HEK293 (cell line): ENCODE results near the gene ZYG11B.

Experiments used
- CTCF ChIA-PET: fragments of 350-600 bp; formaldehyde crosslinking; extraction: SDS; loops from one replicate; lab custom pipeline; 2021; ENCODE audit warnings: antibody characterized with exemption; lab: Yijun Ruan, JAX
- POLR2A ChIA-PET: fragments of 300-600 bp; formaldehyde crosslinking; extraction: SDS; loops from one replicate; lab custom pipeline; 2020; ENCODE audit warnings: antibody characterized with exemption, inconsistent platforms; lab: Yijun Ruan, JAX
- H3K27ac ChIP-seq: fragments of 200-500 bp; sonication (Bioruptor generic); 2 replicates; pipeline ENCODE4 v1.5.1; 2014; ENCODE audit warnings: low read depth, low read length, control low read depth, inconsistent platforms; ENCODE audit errors: extremely low read depth
- H3K36me3 ChIP-seq, 2 experiments: fragments of 200-500 bp in 1 of 2; sonication (Bioruptor generic) in 1 of 2; 1 replicate in 1 of 2; 2 replicates in 1 of 2; pipeline ENCODE4 v1.5.1; 2014 to 2017; ENCODE audit warnings: inconsistent platforms in 2 of 2, low read length in 2 of 2; ENCODE audit not compliant: control insufficient read depth in 2 of 2, insufficient read depth in 1 of 2
- H3K4me1 ChIP-seq: fragments of 200-500 bp; sonication (Bioruptor generic); 2 replicates; pipeline ENCODE4 v1.5.1; 2014; ENCODE audit warnings: mild to moderate bottlenecking, low read length, inconsistent platforms; ENCODE audit not compliant: control insufficient read depth, insufficient read depth
- H3K4me3 ChIP-seq: 2 replicates; pipeline ENCODE4 v1.5.1; 2011; ENCODE audit warnings: low read depth, mild to moderate bottlenecking, control low read depth, low read length, moderate library complexity
- H3K9me3 ChIP-seq: fragments of 200-500 bp; sonication (Bioruptor generic); 2 replicates; pipeline ENCODE4 v1.5.1; 2014; ENCODE audit warnings: low read depth, low read length, inconsistent platforms; ENCODE audit not compliant: control insufficient read depth, insufficient read depth
- BCL6B ChIP-seq: fragments of 450-650 bp; formaldehyde crosslinking; IDR thresholded peaks from 2 replicates; pipeline ENCODE4 v1.5.1; 2017; ENCODE audit warnings: missing biosample characterization, missing genetic modification characterization
- GFI1B ChIP-seq: fragments of 450-650 bp; formaldehyde crosslinking; IDR thresholded peaks from 2 replicates; pipeline ENCODE4 v1.5.1; 2016; ENCODE audit warnings: missing biosample characterization, missing genetic modification characterization
- KLF8 ChIP-seq: fragments of 450-650 bp; formaldehyde crosslinking; IDR thresholded peaks from 2 replicates; pipeline ENCODE4 v1.5.1; 2016; ENCODE audit warnings: missing biosample characterization, missing genetic modification characterization
- MYNN ChIP-seq: fragments of 450-650 bp; formaldehyde crosslinking; IDR thresholded peaks from 2 replicates; pipeline ENCODE4 v1.5.1; 2016; ENCODE audit warnings: missing biosample characterization, missing genetic modification characterization, borderline replicate concordance
- OVOL3 ChIP-seq: fragments of 450-650 bp; formaldehyde crosslinking; IDR thresholded peaks from 2 replicates; pipeline ENCODE4 v1.5.1; 2016; ENCODE audit warnings: missing biosample characterization, missing genetic modification characterization
- PRDM10 ChIP-seq: fragments of 450-650 bp; formaldehyde crosslinking; IDR thresholded peaks from 2 replicates; pipeline ENCODE4 v1.5.1; 2016; ENCODE audit warnings: missing biosample characterization, missing genetic modification characterization
- RBAK ChIP-seq: fragments of 450-650 bp; formaldehyde crosslinking; IDR thresholded peaks from 2 replicates; pipeline ENCODE4 v1.5.1; 2016; ENCODE audit warnings: missing biosample characterization, missing genetic modification characterization
- SALL2 ChIP-seq: fragments of 450-650 bp; formaldehyde crosslinking; IDR thresholded peaks from 2 replicates; pipeline ENCODE4 v1.5.0; 2017; ENCODE audit warnings: missing biosample characterization, mild to moderate bottlenecking, missing genetic modification characterization, borderline replicate concordance
- SCRT1 ChIP-seq: fragments of 450-650 bp; formaldehyde crosslinking; IDR thresholded peaks from 2 replicates; pipeline ENCODE4 v1.5.1; 2016; ENCODE audit warnings: missing biosample characterization, missing genetic modification characterization, borderline replicate concordance
- WT1 ChIP-seq: fragments of 450-650 bp; formaldehyde crosslinking; IDR thresholded peaks from 2 replicates; pipeline ENCODE4 v1.5.1; 2016; ENCODE audit warnings: missing biosample characterization, missing genetic modification characterization
- ZBTB26 ChIP-seq: fragments of 450-650 bp; formaldehyde crosslinking; optimal IDR thresholded peaks from 2 replicates; pipeline ENCODE3; 2016; ENCODE audit warnings: missing biosample characterization, mild to moderate bottlenecking, missing genetic modification characterization
- ZBTB6 ChIP-seq: fragments of 450-650 bp; formaldehyde crosslinking; IDR thresholded peaks from 2 replicates; pipeline ENCODE4 v1.5.1; 2017; ENCODE audit warnings: missing biosample characterization, missing genetic modification characterization
- ZFP69B ChIP-seq: fragments of 450-650 bp; formaldehyde crosslinking; IDR thresholded peaks from 2 replicates; pipeline ENCODE4 v1.5.1; 2016; ENCODE audit warnings: missing biosample characterization, missing genetic modification characterization
- ZNF10 ChIP-seq: fragments of 450-650 bp; formaldehyde crosslinking; IDR thresholded peaks from 2 replicates; pipeline ENCODE4 v1.5.1; 2017; ENCODE audit warnings: missing biosample characterization, missing genetic modification characterization
- ZNF157 ChIP-seq: fragments of 450-650 bp; formaldehyde crosslinking; IDR thresholded peaks from 2 replicates; pipeline ENCODE4 v1.5.1; 2016; ENCODE audit warnings: missing biosample characterization, missing genetic modification characterization
- ZNF16 ChIP-seq: fragments of 450-650 bp; formaldehyde crosslinking; IDR thresholded peaks from 2 replicates; pipeline ENCODE4 v1.5.1; 2016; ENCODE audit warnings: low read depth, missing biosample characterization, missing genetic modification characterization
- ZNF223 ChIP-seq: fragments of 450-650 bp; formaldehyde crosslinking; IDR thresholded peaks from 2 replicates; pipeline ENCODE4 v1.5.1; 2016; ENCODE audit warnings: missing biosample characterization, missing genetic modification characterization
- ZNF266 ChIP-seq: fragments of 450-650 bp; formaldehyde crosslinking; IDR thresholded peaks from 2 replicates; pipeline ENCODE4 v1.5.1; 2016; ENCODE audit warnings: missing biosample characterization, missing genetic modification characterization, low read depth
- ZNF488 ChIP-seq: fragments of 450-650 bp; formaldehyde crosslinking; IDR thresholded peaks from 2 replicates; pipeline ENCODE4 v1.5.1; 2016; ENCODE audit warnings: missing biosample characterization, missing genetic modification characterization
- ZNF514 ChIP-seq: fragments of 450-650 bp; formaldehyde crosslinking; IDR thresholded peaks from 2 replicates; pipeline ENCODE4 v1.5.1; 2016; ENCODE audit warnings: missing biosample characterization, missing genetic modification characterization
- ZNF639 ChIP-seq: fragments of 450-650 bp; formaldehyde crosslinking; IDR thresholded peaks from 2 replicates; pipeline ENCODE4 v1.5.1; 2016; ENCODE audit warnings: missing biosample characterization, missing genetic modification characterization
- ZNF654 ChIP-seq: fragments of 450-650 bp; formaldehyde crosslinking; IDR thresholded peaks from 2 replicates; pipeline ENCODE4 v1.5.1; 2016; ENCODE audit warnings: low read depth, missing biosample characterization, missing genetic modification characterization
- ZNF660 ChIP-seq: fragments of 450-650 bp; IDR thresholded peaks from 2 replicates; pipeline ENCODE4 v1.5.1; 2018; ENCODE audit warnings: missing biosample characterization, mild to moderate bottlenecking, missing genetic modification characterization
- ZNF707 ChIP-seq: fragments of 450-650 bp; formaldehyde crosslinking; IDR thresholded peaks from 2 replicates; pipeline ENCODE4 v1.5.1; 2016; ENCODE audit warnings: missing biosample characterization, missing genetic modification characterization
- ZNF747 ChIP-seq: fragments of 450-650 bp; formaldehyde crosslinking; IDR thresholded peaks from 2 replicates; pipeline ENCODE4 v1.5.1; 2016; ENCODE audit warnings: missing biosample characterization, missing genetic modification characterization
- TF ChIP-seq, protein P1 (sequence below): fragments of 450-650 bp; formaldehyde crosslinking; IDR thresholded peaks from 2 replicates; pipeline ENCODE4 v1.5.1; 2016; ENCODE audit warnings: missing biosample characterization, missing genetic modification characterization, borderline replicate concordance

The ZYG11B gene

GRCh38 chr1:52693843-52694242, 32.4 kb upstream of the ZYG11B start:
- ChIA-PET POLR2A (no interaction called here), CTCF (interaction anchor here (0.6 kb wide), 1 partner anchor 153 kb away, joined by 4 read pairs; no protein-coding TSS in a partner anchor)
- no peaks in the 10 kb centered on the region for H3K9me3 ChIP-seq
- peaks cover 28 to 46% of the 10 kb centered on the region in 2 experiments for H3K36me3 ChIP-seq
- no peak overlapping the region for H3K4me3 ChIP-seq
- H3K4me1 ChIP-seq: no peaks in the 10 kb centered on the region
- H3K27ac ChIP-seq: no peak overlapping the region
- TF ChIP-seq GFI1B (tag by site-specific recombination) (no peak), ZNF747 (no peak), ZNF10 (no peak), SALL2 (no peak), ZNF707 (tag by site-specific recombination) (no peak), ZNF660 (tag by site-specific recombination) (no peak), OVOL3 (tag by site-specific recombination) (no peak), WT1 (tag by site-specific recombination) (no peak), ZFP69B (no peak), PRDM10 (tag by site-specific recombination) (no peak), ZNF157 (tag by site-specific recombination) (no peak)
- TF ChIP-seq, protein P1, sequence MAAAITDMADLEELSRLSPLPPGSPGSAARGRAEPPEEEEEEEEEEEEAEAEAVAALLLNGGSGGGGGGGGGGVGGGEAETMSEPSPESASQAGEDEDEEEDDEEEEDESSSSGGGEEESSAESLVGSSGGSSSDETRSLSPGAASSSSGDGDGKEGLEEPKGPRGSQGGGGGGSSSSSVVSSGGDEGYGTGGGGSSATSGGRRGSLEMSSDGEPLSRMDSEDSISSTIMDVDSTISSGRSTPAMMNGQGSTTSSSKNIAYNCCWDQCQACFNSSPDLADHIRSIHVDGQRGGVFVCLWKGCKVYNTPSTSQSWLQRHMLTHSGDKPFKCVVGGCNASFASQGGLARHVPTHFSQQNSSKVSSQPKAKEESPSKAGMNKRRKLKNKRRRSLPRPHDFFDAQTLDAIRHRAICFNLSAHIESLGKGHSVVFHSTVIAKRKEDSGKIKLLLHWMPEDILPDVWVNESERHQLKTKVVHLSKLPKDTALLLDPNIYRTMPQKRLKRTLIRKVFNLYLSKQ: no peak

- Histone ChIP-seq H3K27ac (no peak overlapping the region), H3K4me3 (no peak overlapping the region), H3K36me3 (peaks cover 19 to 33% of the 10 kb centered on the region in 2 experiments), H3K9me3 (no peaks in the 10 kb centered on the region), H3K4me1 (no peaks in the 10 kb centered on the region)
- POLR2A ChIA-PET: no interaction called here
- CTCF ChIA-PET: interaction anchor here (0.6 kb wide), 1 partner anchor 340 kb away, joined by 3 read pairs; no protein-coding TSS in a partner anchor
- TF ChIP-seq RBAK (tag by site-specific recombination) (no peak), MYNN (tag by site-specific recombination) (no peak), ZNF488 (tag by site-specific recombination) (no peak), ZNF654 (tag by site-specific recombination) (no peak), BCL6B (tag by site-specific recombination) (no peak), ZNF639 (tag by site-specific recombination) (no peak), ZNF266 (no peak), KLF8 (tag by site-specific recombination) (no peak), ZBTB26 (tag by site-specific recombination) (no peak), SCRT1 (tag by site-specific recombination) (no peak), ZNF514 (tag by site-specific recombination) (no peak), ZNF223 (tag by site-specific recombination) (no peak), ZNF10 (no peak), ZBTB6 (tag by site-specific recombination) (no peak), ZNF16 (tag by site-specific recombination) (no peak)
Observed at GRCh38 chr1:52695627-52696026, 30.6 kb upstream of the ZYG11B start.
